Measurements from ENCODE around the gene WEE2.

DNA sequence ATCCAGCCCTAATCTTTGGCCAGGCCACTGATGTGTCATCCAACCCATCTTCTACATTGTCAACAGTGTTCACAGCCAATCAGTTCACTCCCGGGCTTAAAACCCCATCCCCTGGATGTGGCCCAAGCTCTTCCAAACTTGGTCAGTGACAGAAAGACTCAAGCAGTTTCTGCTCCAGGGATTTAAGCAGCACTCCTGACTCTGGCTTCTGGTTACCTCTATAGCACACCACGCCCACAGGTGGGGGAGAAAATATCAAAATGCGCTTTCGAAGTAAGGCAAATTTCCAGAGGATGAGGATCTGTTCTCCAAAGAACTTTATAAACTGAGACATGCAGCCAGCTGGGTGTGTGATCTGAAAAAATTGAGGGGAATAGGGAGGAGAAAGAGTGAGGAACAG lies 42.1 kb upstream of the WEE2 start:
- TF ChIP-seq, protein P1, sequence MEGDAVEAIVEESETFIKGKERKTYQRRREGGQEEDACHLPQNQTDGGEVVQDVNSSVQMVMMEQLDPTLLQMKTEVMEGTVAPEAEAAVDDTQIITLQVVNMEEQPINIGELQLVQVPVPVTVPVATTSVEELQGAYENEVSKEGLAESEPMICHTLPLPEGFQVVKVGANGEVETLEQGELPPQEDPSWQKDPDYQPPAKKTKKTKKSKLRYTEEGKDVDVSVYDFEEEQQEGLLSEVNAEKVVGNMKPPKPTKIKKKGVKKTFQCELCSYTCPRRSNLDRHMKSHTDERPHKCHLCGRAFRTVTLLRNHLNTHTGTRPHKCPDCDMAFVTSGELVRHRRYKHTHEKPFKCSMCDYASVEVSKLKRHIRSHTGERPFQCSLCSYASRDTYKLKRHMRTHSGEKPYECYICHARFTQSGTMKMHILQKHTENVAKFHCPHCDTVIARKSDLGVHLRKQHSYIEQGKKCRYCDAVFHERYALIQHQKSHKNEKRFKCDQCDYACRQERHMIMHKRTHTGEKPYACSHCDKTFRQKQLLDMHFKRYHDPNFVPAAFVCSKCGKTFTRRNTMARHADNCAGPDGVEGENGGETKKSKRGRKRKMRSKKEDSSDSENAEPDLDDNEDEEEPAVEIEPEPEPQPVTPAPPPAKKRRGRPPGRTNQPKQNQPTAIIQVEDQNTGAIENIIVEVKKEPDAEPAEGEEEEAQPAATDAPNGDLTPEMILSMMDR (IDR thresholded peaks at IDR 0.05): no peak
- no peak for TF ChIP-seq POLR2A (IDR thresholded peaks at IDR 0.05)
